DMS153 (cell line): ENCODE results near the gene COPS8.

ENCODE experiments used
- DNase-seq: peaks from one replicate; lab custom pipeline; 2025; lab: John Stamatoyannopoulos, UW

Gene COPS8

DNA sequence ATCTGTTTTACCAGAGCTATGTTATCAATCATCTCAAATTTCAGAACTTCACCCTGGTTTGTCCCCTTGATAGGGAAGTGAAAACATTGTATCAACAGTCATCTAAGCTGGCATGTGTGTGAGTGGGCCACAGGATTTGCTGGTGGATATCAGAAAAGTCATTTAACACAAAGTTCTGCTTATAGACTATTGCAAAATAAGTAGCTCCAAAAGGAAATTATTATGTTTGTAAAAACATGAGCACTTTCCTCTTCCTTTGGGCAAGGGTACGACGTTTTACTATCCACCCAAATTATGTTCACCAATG lies 20.7 kb upstream of the COPS8 start:
- DNase-seq = no peak

GRCh38 chr2:237066396-237066795 lies 19.3 kb upstream of the COPS8 start:
- DNase-seq = no peak

- DNase-seq = no peak
These were observed 17.6 kb upstream of the COPS8 start for GRCh38 chr2:237068005-237068576.

DNA sequence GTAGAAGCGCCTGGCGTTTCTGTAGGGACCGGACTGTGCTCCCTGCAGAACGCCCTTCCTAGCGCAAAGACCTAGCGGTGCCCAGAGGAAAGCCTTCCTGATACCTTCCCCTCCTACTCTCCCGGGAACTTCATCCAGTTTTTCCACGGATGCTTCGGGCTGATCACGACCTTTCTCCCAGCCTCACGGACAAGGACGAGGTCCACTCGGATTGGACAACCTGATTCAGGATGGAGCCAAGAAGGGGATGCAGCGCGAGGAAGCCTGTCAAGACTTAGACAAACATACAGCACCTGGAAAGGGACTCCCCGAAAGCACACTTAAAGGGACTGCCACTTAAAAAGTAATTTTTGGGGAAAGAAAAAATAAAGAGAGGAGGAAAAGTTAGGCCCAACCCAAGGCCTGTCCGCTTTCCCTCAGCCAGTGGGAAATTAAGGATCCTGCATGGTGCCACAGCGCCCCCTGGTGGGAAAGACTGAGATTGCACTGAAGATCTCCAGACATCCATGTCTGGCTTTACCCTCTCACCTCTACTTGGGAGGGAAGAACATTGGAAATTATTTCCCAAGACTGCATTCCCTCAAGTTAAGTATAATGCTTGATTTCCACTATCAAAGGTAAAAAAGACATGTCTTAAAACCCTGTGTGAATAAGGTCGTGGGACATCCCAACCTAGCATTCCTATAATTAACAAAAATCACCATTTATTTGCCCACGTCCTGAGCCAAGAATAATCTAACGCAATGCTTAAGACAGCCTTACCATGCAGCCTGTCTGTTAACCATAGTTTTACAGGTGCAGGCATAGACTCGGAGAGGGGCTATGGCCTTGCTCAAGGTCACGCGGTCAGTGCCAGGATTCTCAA lies 13.4 kb upstream of the COPS8 start:
- DNase-seq = peak; percentile 9

GRCh38 chr2:237073552-237073951 lies 12.1 kb upstream of the COPS8 start:
- DNase-seq = no peak

- DNase-seq = no peak
These were observed 11.3 kb upstream of the COPS8 start for GRCh38 chr2:237074211-237074993.

GRCh38 chr2:237075749-237076599 lies 9.7 kb upstream of the COPS8 start:
- DNase-seq = peak; percentile 45

DNA sequence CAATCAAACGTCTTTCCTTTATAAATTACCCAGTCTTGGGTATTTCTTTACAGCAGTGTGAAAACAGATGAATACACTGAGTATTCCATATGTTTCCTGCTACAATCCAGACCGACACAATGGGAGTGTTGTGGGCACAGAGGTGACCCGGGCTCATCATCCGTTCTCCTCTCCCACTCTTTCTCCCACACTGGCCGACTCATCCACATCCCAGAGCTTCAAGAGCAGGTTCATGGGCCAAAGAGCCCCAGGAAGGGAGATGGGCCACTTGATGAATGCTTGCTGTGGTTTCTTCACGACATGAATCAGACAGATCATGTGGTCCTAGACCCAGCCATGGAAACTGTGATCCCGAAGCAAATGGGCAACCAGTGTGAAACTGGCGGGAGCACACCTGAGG lies 4.1 kb upstream of the COPS8 start:
- DNase-seq = no peak

- no peak for DNase-seq
These were observed 2.7 kb upstream of the COPS8 start for GRCh38 chr2:237083026-237083425.

DNA sequence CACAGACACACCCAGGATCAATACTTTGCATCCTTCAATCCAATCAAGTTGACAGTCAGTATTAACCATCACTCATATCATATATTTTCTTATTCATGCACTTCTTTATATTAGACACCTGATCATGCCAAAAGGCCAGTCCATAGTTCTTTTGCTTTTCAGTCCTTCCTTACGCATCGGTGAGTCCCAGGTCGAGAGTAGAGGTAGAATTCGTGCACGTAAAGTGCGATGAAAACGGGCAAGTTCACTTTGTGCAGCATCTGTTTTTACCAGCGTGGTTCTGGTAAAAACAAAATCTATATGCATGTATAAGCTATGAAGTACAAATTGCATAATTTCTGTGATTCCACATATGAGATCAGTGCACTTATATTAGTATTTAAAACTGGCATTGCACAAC lies 1.2 kb upstream of the COPS8 start:
- DNase-seq = no peak

DNA sequence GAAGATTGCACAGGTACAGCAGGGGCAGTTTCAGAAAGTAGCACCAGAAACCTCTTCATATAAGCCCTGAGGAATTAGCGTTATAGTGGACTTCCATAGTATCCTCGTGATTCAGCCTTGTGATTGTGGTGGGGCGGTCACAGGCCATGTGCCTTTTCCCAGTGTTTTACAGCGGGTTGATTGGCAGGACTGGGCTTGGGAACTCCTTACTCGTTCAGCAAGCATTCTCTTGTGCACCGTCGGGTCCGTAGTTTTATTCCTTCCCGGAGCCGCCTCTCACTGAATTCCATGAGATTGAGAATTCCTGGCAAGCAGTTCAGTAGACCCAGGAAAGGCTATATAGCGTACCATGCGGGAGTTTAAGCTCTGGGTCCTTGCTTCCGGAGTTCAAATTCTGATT lies 5.2 kb downstream of the COPS8 start:
- no peak for DNase-seq

DNA sequence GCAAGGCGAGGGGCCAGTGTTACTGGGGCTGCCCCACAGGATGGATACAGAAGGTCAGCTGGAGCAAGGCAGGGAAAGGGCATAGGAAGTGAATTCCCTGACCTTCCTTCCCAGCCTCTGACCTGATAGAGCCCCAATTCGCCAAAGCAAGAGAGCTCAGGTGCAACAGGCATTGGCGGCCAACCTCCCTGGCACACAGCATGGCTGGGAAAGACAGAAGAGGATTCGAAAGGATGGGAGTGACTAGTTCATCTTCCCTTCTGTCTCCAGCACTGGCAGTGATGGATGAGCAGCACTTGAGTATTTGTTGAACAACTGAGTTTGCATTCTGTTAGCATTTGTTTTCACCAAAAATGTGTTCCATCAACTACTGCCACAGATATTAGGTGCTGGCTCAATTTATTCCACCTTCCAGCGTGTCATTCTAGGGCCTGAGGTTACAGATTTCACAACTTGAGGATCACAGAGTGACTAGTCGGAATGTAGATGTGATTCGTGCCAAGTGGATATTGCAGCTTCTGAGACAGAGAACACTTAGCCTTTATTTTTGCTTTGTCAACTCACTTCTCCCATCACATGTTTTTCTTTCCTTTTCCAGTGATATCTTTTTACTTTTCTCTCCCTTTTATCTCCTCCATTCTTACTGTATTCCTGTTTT lies 6.2 kb downstream of the COPS8 start:
- DNase-seq = no peak

DNA sequence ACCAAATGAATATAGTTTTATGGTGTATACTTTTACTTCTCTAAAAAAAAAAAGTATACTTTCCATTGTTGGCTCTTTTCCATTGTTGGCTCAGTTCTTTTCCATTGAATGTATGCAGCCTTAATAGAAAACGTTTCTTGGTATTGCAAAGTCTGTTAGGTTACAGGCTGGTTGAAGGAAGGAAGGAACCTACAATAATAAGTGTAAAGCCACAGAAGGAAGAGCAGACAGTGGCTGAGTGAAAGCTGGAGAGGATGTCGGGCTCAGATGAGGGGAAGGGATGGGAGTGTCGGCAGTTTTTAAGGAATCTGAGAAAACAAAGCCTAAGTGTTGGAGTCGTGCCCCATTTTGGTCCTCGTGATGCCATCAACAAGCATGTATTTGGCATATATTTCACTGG lies 6.8 kb downstream of the COPS8 start:
- DNase-seq = no peak

GRCh38 chr2:237092920-237093781 lies 7.5 kb downstream of the COPS8 start:
- peak; percentile 5 for DNase-seq

GRCh38 chr2:237096201-237096600 lies 10.5 kb downstream of the COPS8 start:
- no peak for DNase-seq

DNA sequence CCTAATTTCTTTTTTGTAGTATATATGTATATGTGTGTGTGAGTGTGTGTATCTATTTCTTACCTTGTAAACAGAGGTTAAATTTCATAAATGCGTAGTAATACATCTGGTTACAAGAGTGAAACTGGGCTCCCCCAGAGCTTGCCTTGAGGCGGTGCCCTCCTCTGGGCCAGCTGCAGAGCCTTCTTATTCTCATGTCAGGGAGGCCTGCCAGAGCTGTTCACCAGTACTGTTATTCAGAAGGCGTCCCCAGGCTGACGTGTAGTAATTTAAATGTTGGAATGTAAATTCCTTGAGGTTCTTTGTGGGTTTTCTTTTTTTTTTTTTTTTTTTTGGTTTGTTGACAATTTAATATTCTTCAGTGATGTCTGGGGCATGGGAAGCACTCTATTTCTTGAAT lies 11.2 kb downstream of the COPS8 start:
- no peak for DNase-seq

- no peak for DNase-seq
These were observed 11.7 kb downstream of the COPS8 start for GRCh38 chr2:237097326-237097910.

DNA sequence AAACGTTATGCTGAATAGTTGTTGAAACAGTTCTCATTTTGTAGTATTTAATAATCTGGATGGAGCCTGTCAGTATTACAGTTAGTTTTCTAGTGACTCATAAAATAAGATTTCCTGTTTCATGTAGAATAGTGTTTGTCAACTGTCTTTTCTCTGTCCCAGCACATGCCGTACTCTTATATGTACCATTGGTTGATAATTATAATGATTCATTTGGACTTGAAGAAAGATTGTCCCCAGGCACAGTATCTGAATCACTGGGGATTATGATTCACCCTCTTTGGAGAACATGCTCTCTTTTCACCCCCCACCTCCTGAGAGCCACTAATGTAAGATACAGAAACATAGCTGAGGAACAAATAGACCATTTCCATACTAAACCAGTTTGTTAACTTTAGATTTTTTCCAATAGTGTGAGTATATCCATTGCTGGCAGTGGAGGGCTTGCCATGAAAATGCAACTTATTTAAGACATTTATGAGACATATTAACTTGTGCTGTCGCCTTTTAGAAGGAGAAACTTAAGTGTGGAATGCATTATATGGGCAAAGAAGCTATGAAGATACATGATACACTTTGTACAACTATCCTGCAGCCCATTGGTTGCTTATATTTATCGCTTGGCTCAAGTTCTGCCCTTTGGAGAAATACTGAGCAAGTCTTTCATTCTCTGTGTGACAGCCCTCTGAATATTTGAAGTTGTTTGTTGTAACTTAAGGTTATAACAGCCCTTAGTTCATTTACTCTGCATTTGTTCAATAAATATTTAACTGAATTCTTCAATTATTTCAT lies 12.4 kb downstream of the COPS8 start:
- DNase-seq = no peak

- DNase-seq = no peak
These were observed 14.1 kb downstream of the COPS8 start for GRCh38 chr2:237099804-237100203.
